A673 (cell line): ENCODE results near the gene HOXB13.

Experiments
- CTCF ChIP-seq: fragments of 300-800, 200-600 bp; sonication (generic); conservative IDR thresholded peaks from 2 replicates; pipeline ENCODE4 v1.5.1; 2017; ENCODE audit warnings: low read depth, mild to moderate bottlenecking, antibody characterized with exemption, low read length, moderate library complexity, mixed read lengths
- EZH2 ChIP-seq: fragments of 200-600 bp; sonication (generic); IDR thresholded peaks from 2 replicates; pipeline ENCODE4 v1.6.1; 2017; ENCODE audit warnings: borderline replicate concordance, low read depth, mild to moderate bottlenecking, mixed read lengths, antibody characterized with exemption, low read length; ENCODE audit not compliant: poor library complexity, severe bottlenecking

DNA sequence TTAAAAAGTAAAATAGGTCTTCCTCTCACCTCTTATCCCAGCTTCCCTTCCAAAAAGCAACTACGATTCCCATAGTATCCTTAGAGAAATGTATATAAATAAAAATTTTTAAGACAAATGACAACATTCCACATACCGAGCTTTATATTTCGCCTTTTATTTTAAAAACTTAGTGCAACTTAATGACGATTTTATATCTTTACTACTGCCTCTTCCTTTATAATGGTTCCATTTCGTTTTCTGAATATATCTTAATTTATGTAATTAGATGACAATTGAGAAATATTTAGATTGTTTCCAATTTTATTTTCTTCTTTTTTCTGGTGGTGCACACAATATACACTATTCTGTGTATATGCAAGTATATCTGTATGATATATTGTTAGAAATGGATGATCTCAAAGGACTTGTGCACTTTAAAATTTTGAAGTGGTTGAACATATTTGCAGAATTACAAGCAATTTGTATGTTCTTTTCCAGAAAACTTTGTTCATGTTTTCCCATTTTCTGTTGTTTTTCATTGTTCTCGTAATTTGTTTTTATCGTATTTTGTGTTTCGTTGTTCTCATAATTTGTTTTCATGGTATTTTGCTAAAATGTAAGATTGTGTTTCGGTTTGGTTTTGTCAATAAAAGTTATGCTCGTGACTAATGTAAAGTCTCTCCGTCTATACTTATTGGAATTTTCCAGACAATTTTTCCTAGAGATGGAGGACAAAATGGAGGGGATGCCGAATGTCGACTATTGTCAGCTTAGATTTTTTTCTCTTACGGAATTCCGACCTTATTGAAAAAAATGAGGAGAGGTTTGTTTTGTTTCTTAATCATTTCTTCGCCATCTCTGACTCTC lies 20.4 kb upstream of the HOXB13 start:
- TF ChIP-seq CTCF: no peak
- no peak for TF ChIP-seq EZH2
